Chondrocyte (in vitro differentiated cells): ENCODE results near the gene THEM4. TPM values are rescaled to one million over a fixed set of nuclear protein-coding genes. Genes with fewer than 3 reads are reported as not detected.
"Not testable (repeated sequence)": the region's sequence is repeated elsewhere in the genome, so short reads cannot be mapped to it uniquely, and the experiment has no call there.

Source experiments
- DNase-seq: peaks from one replicate; pipeline ENCODE4 v3.0.0; 2021; ENCODE audit warnings: mixed read lengths, low spot score
- H3K27ac Mint-ChIP-seq: one replicate; pipeline ENCODE4 v1.8.0; 2021; ENCODE audit warnings: mild to moderate bottlenecking, moderate library complexity, mixed read lengths; ENCODE audit not compliant: unreplicated experiment
- H3K27me3 Mint-ChIP-seq: 2 replicates; pipeline ENCODE4 v1.8.0; 2021; ENCODE audit warnings: low read depth, mixed read lengths
- H3K36me3 Mint-ChIP-seq: 2 replicates; pipeline ENCODE4 v1.8.0; 2021; ENCODE audit warnings: low read depth, mixed read lengths
- H3K4me1 Mint-ChIP-seq: 2 replicates; pipeline ENCODE4 v1.8.0; 2021; ENCODE audit warnings: low read depth, mild to moderate bottlenecking, mixed read lengths
- H3K4me3 Mint-ChIP-seq: one replicate; pipeline ENCODE4 v1.8.0; 2021; ENCODE audit warnings: mild to moderate bottlenecking, moderate library complexity, mixed read lengths; ENCODE audit not compliant: unreplicated experiment
- H3K9me3 Mint-ChIP-seq: 2 replicates; pipeline ENCODE4 v1.8.0; 2021; ENCODE audit warnings: low read depth, mixed read lengths
- CTCF ChIP-seq: fragments of 200-600 bp; sonication (generic); IDR thresholded peaks from 2 replicates; pipeline ENCODE4 v1.5.0; 2021; ENCODE audit warnings: antibody characterized with exemption, mild to moderate bottlenecking, moderate library complexity
- total RNA-seq: library from RNA; stranded (reverse); gene quantifications from 3 replicates; pipeline ENCODE4 v1.2.1, GENCODE V29; 2021

Gene THEM4
- total RNA-seq, 1 donor from 2014 or later: 6.9 TPM

- TF ChIP-seq CTCF: no peak
- no peaks in the 10 kb centered on the region for H3K27me3 Mint-ChIP-seq
- H3K4me1 Mint-ChIP-seq: no peaks in the 10 kb centered on the region
- DNase-seq: no peak
- peaks cover 4% of the 10 kb centered on the region for H3K36me3 Mint-ChIP-seq
- no peak overlapping the region for H3K27ac Mint-ChIP-seq
- H3K4me3 Mint-ChIP-seq: no peak overlapping the region
- H3K9me3 Mint-ChIP-seq: no peaks in the 10 kb centered on the region
Measured at GRCh38 chr1:151882466-151882865, 26.8 kb downstream of the THEM4 start.

DNA sequence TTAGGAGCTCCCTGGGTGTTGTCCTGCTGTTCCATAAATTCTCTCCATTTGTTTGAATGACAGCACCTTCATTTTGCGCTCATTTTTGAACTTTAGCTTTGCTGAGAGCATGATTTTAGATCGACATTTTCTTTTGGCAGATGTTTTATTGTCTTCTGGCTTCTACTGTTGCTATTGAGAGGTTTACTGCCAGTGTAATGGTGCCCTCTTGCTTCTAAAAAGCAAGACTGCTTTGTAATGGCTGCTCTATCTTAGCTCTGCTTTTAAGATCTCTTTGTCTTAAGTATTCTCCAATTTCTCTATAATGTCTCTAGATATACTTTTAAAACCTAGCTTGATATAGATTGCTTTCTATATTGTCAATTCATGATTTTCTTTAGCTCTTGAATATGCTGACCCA is 27.8 kb downstream of the THEM4 start:
- H3K27me3 Mint-ChIP-seq: no peaks in the 10 kb centered on the region
- H3K27ac Mint-ChIP-seq: no peak overlapping the region
- H3K4me3 Mint-ChIP-seq: no peak overlapping the region
- H3K4me1 Mint-ChIP-seq: no peaks in the 10 kb centered on the region
- peaks cover 8% of the 10 kb centered on the region for H3K36me3 Mint-ChIP-seq
- no peak for DNase-seq
- peak; percentile 35 for TF ChIP-seq CTCF
- H3K9me3 Mint-ChIP-seq: no peaks in the 10 kb centered on the region

GRCh38 chr1:151875419-151876097 is 33.8 kb downstream of the THEM4 start:
- Mint-ChIP-seq H3K27ac (no peak overlapping the region), H3K9me3 (no peaks in the 10 kb centered on the region), H3K36me3 (peaks cover 17% of the 10 kb centered on the region), H3K27me3 (no peaks in the 10 kb centered on the region), H3K4me1 (no peaks in the 10 kb centered on the region), H3K4me3 (no peak overlapping the region)
- DNase-seq: no peak
- no peak for TF ChIP-seq CTCF

DNA sequence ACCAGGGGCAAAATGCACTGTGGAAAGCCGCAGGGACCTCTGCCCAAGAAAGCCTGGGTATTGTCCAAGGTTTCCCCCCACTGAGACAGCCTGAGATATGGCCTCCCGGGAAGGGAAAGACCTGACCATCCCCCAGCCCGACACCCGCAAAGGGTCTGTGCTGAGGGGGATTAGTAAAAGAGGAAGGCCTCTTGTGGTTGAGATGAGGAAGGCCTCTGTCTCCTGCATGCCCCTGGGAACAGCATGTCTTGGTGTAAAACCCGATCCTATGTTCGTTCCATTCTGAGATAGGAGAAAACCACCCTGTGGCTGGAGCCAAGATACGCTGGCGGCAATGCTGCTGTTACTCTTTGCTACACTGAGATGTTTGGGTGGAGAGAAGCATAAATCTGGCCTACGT is 36.5 kb downstream of the THEM4 start:
- not testable (repeated sequence) for H3K27ac Mint-ChIP-seq, H3K27me3 Mint-ChIP-seq, H3K4me3 Mint-ChIP-seq, DNase-seq, H3K4me1 Mint-ChIP-seq, H3K9me3 Mint-ChIP-seq
- H3K36me3 Mint-ChIP-seq: peaks cover 17% of the 10 kb centered on the region

DNA sequence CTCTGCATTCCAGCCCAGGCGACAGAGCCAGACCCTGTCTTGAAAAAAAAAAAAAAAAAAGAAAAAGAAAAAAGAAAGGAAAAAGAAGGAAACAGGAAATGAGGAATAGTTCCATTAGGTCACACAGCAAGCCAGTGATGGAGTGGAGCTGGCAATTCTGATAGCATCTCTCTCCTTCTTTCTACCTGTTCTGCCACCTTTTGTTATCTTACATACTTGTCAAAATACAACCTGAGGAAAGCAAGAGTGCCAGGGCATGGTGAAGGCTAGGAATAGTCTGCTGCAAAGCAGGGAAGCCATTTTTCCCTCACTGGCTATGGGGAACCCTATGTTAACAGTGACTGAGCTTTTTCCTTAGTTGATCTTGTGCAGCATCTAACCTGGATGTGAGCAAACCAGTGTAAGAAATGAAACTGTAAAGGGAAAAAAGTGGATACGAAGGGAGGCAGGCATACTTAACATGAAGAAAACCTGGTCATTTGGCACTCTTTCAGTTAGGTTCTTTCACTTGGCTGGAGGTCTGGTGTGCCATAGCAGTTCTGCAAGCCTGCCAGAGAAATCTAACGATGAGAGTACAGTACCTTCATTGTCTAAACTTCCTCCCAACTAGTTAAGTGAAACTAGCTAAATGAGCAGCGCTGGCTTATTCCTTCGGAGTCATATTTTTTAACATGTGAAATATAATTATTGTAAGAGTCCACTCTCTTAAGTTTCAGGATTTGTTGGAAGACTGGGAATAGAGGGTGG is 37.9 kb downstream of the THEM4 start:
- Mint-ChIP-seq H3K4me1 (peaks cover 12% of the 10 kb centered on the region), H3K9me3 (no peaks in the 10 kb centered on the region), H3K36me3 (peaks cover 14% of the 10 kb centered on the region), H3K27ac (no peak overlapping the region), H3K4me3 (no peak overlapping the region), H3K27me3 (no peaks in the 10 kb centered on the region)
- TF ChIP-seq CTCF: no peak
- no peak for DNase-seq

DNA sequence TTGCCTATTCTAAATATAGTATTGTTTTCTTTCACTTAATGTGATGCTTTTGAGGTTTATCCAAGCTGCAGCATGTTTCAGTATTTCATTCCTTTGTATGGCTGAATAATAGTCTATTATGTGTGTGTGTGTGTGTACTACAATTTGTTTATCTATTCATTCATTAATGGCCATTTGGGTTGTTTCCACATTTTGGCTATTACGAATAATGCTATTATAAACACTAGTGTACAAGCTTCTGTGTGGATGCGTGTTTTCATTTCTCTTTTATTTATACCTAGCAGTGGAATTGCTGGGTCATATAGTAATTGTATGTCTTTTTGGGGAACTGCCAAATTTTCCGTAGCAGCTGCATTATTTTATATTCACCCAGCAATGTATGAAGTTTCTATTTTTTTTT is 40.8 kb downstream of the THEM4 start:
- Mint-ChIP-seq H3K4me3 (no peak overlapping the region), H3K36me3 (peaks cover 2% of the 10 kb centered on the region), H3K4me1 (peaks cover 12% of the 10 kb centered on the region), H3K27ac (no peak overlapping the region), H3K9me3 (no peaks in the 10 kb centered on the region), H3K27me3 (no peaks in the 10 kb centered on the region)
- TF ChIP-seq CTCF: no peak
- DNase-seq: no peak
